Retinal pigment epithelial cell (primary cell): ENCODE data around the gene C2orf80.

Source experiments
- DNase-seq: peaks from one replicate; pipeline ENCODE4 v3.0.0-alpha.2; 2010; ENCODE audit warnings: low read depth
- H3K4me3 ChIP-seq: 2 replicates; pipeline ENCODE4 v1.5.1; 2011; ENCODE audit warnings: mild to moderate bottlenecking, low read length, control low read depth, moderate library complexity
- CTCF ChIP-seq: conservative IDR thresholded peaks from 2 replicates; pipeline ENCODE4 v1.5.1; 2011; ENCODE audit warnings: low read depth, low read length, control low read depth, inconsistent platforms

Gene C2orf80

GRCh38 chr2:208135794-208136715 lies 53.8 kb downstream of the C2orf80 start:
- no peak for DNase-seq
- TF ChIP-seq CTCF = no peak
- H3K4me3 ChIP-seq = no peak overlapping the region

GRCh38 chr2:208134928-208135586 lies 54.8 kb downstream of the C2orf80 start:
- DNase-seq = peak; percentile 54
- no peak for TF ChIP-seq CTCF
- H3K4me3 ChIP-seq = no peak overlapping the region

DNA sequence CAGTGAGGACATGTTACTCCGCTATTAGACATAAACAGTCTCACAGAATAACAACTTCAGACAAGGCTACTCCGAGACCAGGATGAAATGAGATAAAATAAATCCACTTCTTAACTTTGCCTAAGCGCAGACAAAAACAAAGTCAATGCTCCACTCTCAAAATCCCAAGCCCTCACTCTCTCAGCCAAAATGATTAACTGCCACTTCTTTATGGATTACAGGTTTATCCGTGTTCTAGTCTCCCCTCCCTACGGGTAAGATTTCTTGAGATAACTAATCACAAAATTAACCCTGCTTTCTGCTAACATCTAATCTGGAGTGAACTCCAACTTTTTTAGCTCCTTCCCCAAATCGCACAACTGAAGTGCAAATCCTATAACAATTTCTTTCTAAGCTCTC lies 59.1 kb downstream of the C2orf80 start:
- H3K4me3 ChIP-seq = no peak overlapping the region
- no peak for TF ChIP-seq CTCF
- no peak for DNase-seq

DNA sequence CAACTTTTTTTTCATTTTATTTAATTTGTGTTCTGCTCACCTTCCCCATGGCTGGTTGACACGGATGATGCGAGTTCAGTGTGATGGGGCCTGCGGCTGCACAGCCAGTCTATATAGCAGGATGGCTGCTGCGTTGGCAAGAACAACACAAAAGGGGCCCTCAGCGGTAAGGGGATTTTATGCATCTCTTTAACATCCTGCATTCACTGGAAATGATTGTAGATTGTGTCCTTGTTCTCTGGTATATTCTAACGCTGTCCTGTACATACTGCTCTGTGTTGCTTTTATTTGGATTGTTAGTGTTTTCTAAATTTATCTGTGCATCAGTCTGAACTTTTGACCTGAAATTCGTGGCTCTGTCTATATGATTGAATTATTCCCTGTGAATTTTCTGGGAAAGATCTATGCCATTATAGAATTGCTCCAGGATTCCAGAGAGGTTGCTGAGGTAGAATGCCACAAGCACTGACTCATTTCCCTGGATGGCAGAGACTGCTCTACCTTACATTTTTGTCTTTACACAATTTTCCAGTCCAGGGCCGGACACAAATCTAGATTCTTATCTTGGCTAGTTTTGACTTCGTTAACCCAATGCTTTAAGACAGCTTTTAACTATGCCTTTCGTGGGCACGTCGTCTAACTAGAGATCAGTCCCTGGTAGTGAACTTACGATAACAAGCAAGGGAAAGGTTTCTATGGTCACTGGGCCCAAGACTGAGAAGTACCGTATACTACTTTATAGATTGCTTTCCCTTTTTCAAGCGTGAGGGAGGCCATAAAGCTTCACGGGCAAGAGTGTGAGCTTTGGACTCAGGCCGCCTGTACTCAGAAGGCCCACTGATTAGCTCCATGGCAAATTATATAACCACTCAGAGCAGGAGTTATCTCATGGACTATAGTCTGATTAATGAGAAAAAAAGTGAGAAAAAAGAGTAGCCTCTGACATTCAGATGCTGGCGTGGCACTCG lies 59.8 kb downstream of the C2orf80 start, which contains the start of gene CRYGC:
Gene CRYGC (minus strand): TSS at position 85 of the 968 bp plus-strand sequence. CDS start 36 bp downstream, at position 49.
- no peak within 1 kb of the TSS for H3K4me3 ChIP-seq
- TF ChIP-seq CTCF = no peak
- DNase-seq = peak; percentile 47

GRCh38 chr2:208128136-208128535 lies 61.7 kb downstream of the C2orf80 start:
- TF ChIP-seq CTCF = no peak
- no peak overlapping the region for H3K4me3 ChIP-seq
- no peak for DNase-seq

DNA sequence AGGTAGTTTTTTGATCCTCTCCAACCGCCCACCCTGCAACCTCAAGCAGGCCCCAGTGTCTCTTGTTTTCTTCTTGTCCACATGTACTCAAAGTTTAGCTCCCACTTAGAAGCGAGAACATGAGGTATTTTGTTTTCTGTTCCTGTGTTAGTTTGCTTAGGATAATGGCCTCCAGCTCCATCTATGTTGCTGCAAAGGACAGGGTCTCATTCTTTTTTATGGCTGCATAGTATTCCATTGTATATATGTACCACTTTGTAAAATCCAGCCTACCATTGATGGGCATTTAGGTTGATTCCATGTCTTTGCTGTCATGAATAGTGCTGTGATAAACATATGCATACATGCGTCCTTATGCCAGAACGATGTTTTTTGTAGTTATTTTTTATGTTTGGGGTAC lies 62.7 kb downstream of the C2orf80 start:
- DNase-seq = no peak
- no peak overlapping the region for H3K4me3 ChIP-seq
- no peak for TF ChIP-seq CTCF
